ENCODE measurements around the gene LYZL1. TPM values are rescaled to one million over a fixed set of nuclear protein-coding genes. Genes with fewer than 3 reads are reported as not detected.

Gene LYZL1
- total and polyA plus RNA-seq, 2 experiments from 2014 or later: not detected

DNA sequence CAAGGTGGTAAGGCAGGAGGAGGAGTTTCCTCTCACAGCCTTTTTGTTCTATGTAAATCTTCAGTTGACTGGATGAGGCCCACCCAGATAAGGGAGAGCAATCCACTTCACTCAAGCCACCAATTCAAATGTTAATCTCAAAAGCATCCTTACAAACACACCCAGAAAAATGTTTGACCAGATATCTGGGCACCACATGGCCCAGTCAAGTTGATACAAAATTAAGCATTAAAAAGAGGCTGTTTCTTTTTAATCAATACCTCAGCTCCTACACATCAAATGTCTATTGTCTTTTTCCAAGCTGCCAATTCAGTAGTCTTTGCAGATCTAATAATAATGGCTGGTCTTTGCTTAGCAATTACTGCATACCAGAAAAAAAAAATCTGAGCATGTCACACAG is 18.0 kb upstream of the LYZL1 start:
- H2AFZ ChIP-seq: no peak overlapping the region
- H3K4me1 ChIP-seq (ENCODE audit: insufficient read depth): no peaks in the 10 kb centered on the region
- no peaks in the 10 kb centered on the region for H3F3A ChIP-seq (ENCODE audit: insufficient read depth)
- no peak overlapping the region for H3K4me3 ChIP-seq
- no peaks in the 10 kb centered on the region; the same call in 1 of the 2 replicates for H3K27me3 ChIP-seq (replicated peaks; ENCODE audit: insufficient read depth)
- TF ChIP-seq EZH2phosphoT487 (IDR thresholded peaks at IDR 0.05; ENCODE audit: insufficient read depth, low read depth) (no peak), EZH2 (IDR thresholded peaks at IDR 0.05; ENCODE audit: insufficient read depth, poor library complexity, severe bottlenecking) (no peak)
- H3K27ac ChIP-seq: no peak overlapping the region
- in situ Hi-C loops (cut with MboI): no loop called here
- no peak overlapping the region for H3K4me2 ChIP-seq (ENCODE audit: unreplicated experiment)
- H4K20me1 ChIP-seq (ENCODE audit: insufficient read depth): no peaks in the 10 kb centered on the region
- no peaks in the 10 kb centered on the region for H3K9me2 ChIP-seq (ENCODE audit: insufficient read depth)
- no peak for DNase-seq
- no peaks in the 10 kb centered on the region for H3K36me3 ChIP-seq (ENCODE audit: low read depth)
- H3K79me2 ChIP-seq (ENCODE audit: insufficient read depth): no peaks in the 10 kb centered on the region
- no peaks in the 10 kb centered on the region for H3K9me3 ChIP-seq (ENCODE audit: low read depth)
- H3K9ac ChIP-seq: no peak overlapping the region

DNA sequence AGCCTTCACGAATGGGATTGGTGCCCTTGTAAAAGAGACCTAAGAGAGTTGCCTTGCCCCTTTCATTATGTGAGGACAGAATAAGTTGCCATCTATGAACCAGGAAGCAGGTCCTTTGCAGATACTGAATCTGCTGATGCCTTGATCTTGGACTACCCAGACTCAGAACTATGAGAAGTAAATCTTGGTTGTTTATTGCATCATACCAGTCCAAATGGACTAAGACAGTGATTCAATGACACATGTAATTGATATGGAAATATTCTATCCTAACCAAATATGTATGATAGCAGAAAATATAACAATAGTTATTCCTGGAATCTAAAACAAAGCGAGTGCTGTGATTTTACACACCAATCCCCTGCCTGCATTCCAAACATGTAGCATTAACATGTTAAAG is 17.0 kb upstream of the LYZL1 start:
- Histone ChIP-seq H3F3A (ENCODE audit: insufficient read depth) (no peaks in the 10 kb centered on the region), H3K9me2 (ENCODE audit: insufficient read depth) (no peaks in the 10 kb centered on the region), H3K36me3 (ENCODE audit: low read depth) (no peaks in the 10 kb centered on the region), H3K4me2 (ENCODE audit: unreplicated experiment) (no peak overlapping the region), H3K79me2 (ENCODE audit: insufficient read depth) (no peaks in the 10 kb centered on the region), H3K4me1 (ENCODE audit: insufficient read depth) (no peaks in the 10 kb centered on the region), H4K20me1 (ENCODE audit: insufficient read depth) (no peaks in the 10 kb centered on the region), H3K27me3 (replicated peaks; ENCODE audit: insufficient read depth) (no peaks in the 10 kb centered on the region; the same call in 1 of the 2 replicates), H3K4me3 (no peak overlapping the region), H3K9ac (no peak overlapping the region), H2AFZ (no peak overlapping the region), H3K9me3 (ENCODE audit: low read depth) (no peaks in the 10 kb centered on the region), H3K27ac (no peak overlapping the region)
- TF ChIP-seq EZH2 (IDR thresholded peaks at IDR 0.05; ENCODE audit: insufficient read depth, poor library complexity, severe bottlenecking): no peak
- TF ChIP-seq EZH2phosphoT487 (IDR thresholded peaks at IDR 0.05; ENCODE audit: insufficient read depth, low read depth): no peak
- 23 to 24% methylated on average over 2 of the region's 2 CpGs for WGBS, 2 experiments (ENCODE audit: low coverage in 1 of 2, low lambda C conversion rate in 2 of 2, missing lambda C conversion rate in 2 of 2)
- in situ Hi-C loops (cut with MboI): no loop called here
- no peak for DNase-seq

DNA sequence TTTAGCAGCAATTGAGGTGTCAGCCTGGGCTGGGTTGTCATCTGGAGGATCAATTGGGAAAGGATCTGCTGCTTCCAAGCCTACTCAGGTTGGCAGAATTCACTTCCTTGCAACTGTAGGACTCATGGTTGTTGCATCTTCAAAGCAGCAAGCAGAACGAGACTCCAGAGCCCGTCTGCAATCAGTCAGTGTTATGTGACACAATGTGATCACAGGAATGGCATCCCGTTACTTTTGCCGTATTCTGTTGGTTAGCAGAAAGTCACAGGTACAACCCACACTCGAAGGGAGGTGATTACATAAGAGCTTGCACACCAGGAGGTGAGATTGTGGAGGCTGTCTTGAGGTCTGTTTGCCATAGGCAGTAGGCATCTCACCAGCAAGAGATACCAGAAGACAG is 15.4 kb upstream of the LYZL1 start:
- Histone ChIP-seq H3K27me3 (replicated peaks; ENCODE audit: insufficient read depth) (peaks cover 6% of the 10 kb centered on the region), H3K4me1 (ENCODE audit: insufficient read depth) (no peaks in the 10 kb centered on the region), H3K9me2 (ENCODE audit: insufficient read depth) (no peaks in the 10 kb centered on the region), H3K9ac (no peak overlapping the region), H4K20me1 (ENCODE audit: insufficient read depth) (no peaks in the 10 kb centered on the region), H3K79me2 (ENCODE audit: insufficient read depth) (no peaks in the 10 kb centered on the region), H3K36me3 (ENCODE audit: low read depth) (no peaks in the 10 kb centered on the region), H3K9me3 (ENCODE audit: low read depth) (no peaks in the 10 kb centered on the region), H3K27ac (no peak overlapping the region), H3F3A (ENCODE audit: insufficient read depth) (no peaks in the 10 kb centered on the region), H3K4me2 (ENCODE audit: unreplicated experiment) (no peak overlapping the region), H2AFZ (no peak overlapping the region), H3K4me3 (no peak overlapping the region)
- no peak for DNase-seq
- in situ Hi-C loops (cut with MboI): no loop called here
- no peak for TF ChIP-seq EZH2phosphoT487 (IDR thresholded peaks at IDR 0.05; ENCODE audit: insufficient read depth, low read depth)
- no peak for TF ChIP-seq EZH2 (IDR thresholded peaks at IDR 0.05; ENCODE audit: insufficient read depth, poor library complexity, severe bottlenecking)
- 27 to 31% methylated on average over 5 of the region's 5 CpGs for WGBS, 2 experiments (ENCODE audit: low coverage in 1 of 2, low lambda C conversion rate in 2 of 2, missing lambda C conversion rate in 2 of 2)

DNA sequence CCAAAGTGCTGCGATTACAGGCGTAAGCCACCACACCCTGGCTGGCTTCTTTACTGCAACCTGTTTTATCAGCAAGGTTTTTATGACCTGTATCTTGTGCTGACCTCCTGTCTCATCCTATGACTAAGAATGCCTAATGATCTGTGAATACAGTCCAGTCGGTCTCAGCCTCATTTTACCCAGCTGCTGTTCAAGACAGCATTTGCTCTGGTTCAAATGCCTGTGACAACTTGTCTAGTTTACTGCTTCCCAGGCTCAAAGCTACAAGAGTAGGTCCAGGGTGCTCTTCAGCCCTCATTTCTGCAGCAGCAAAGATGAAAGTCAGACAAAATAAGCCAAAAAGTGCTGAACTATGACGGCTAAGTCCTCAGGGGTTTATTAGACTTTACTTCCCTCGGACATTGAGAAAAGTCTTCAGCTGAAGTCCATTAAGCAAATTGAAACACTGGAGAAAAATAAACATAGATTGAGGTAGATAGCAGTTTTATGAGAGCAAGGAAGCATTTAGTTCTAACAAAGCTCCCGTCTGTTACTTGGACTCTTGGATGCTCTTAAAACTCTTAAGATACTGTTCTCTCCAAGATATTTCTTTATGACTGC is 12.5 kb upstream of the LYZL1 start:
- Histone ChIP-seq H3K9me3 (ENCODE audit: low read depth) (no peaks in the 10 kb centered on the region), H3K9ac (no peak overlapping the region), H3K4me2 (ENCODE audit: unreplicated experiment) (no peak overlapping the region), H3K4me3 (no peak overlapping the region), H3K79me2 (ENCODE audit: insufficient read depth) (no peaks in the 10 kb centered on the region), H3K36me3 (ENCODE audit: low read depth) (no peaks in the 10 kb centered on the region), H3F3A (ENCODE audit: insufficient read depth) (no peaks in the 10 kb centered on the region), H4K20me1 (ENCODE audit: insufficient read depth) (no peaks in the 10 kb centered on the region), H3K4me1 (ENCODE audit: insufficient read depth) (no peaks in the 10 kb centered on the region), H3K9me2 (ENCODE audit: insufficient read depth) (no peaks in the 10 kb centered on the region), H2AFZ (no peak overlapping the region), H3K27ac (no peak overlapping the region), H3K27me3 (replicated peaks; ENCODE audit: insufficient read depth) (peaks cover 20% of the 10 kb centered on the region)
- DNase-seq: no peak
- in situ Hi-C loops (cut with MboI): no loop called here
- TF ChIP-seq EZH2 (IDR thresholded peaks at IDR 0.05; ENCODE audit: insufficient read depth, poor library complexity, severe bottlenecking) (no peak), EZH2phosphoT487 (IDR thresholded peaks at IDR 0.05; ENCODE audit: insufficient read depth, low read depth) (no peak)
- WGBS, 2 experiments (ENCODE audit: low coverage in 1 of 2, low lambda C conversion rate in 2 of 2, missing lambda C conversion rate in 2 of 2): 39 to 44% methylated on average over 6 of the region's 6 CpGs

DNA sequence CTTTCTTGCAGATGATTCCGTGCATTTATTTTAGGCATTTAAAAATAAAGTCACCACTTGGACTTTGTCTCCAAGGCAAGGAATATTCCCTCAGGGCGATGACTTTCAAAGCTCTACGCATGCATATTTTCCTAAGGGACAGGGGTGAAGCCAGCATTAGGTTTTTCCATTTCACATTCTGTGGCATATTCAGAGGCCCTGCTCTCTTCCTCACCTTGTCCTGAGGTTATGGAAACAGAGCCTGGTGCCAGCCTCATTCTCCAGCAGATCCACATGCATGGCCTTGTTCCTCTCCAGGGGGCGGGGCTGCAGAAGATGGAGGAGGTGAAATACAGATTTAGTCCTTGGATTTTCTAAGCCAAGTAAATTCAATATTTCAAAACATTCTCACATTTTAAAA is 11.6 kb upstream of the LYZL1 start:
- WGBS, 2 experiments (ENCODE audit: low coverage in 1 of 2, low lambda C conversion rate in 2 of 2, missing lambda C conversion rate in 2 of 2): 48 to 58% methylated on average over 4 of the region's 4 CpGs
- Histone ChIP-seq H4K20me1 (ENCODE audit: insufficient read depth) (no peaks in the 10 kb centered on the region), H3K4me2 (ENCODE audit: unreplicated experiment) (no peak overlapping the region), H3F3A (ENCODE audit: insufficient read depth) (no peaks in the 10 kb centered on the region), H3K27ac (no peak overlapping the region), H3K4me3 (no peak overlapping the region), H3K79me2 (ENCODE audit: insufficient read depth) (no peaks in the 10 kb centered on the region), H3K27me3 (replicated peaks; ENCODE audit: insufficient read depth) (peaks cover 20% of the 10 kb centered on the region), H2AFZ (no peak overlapping the region), H3K9me2 (ENCODE audit: insufficient read depth) (no peaks in the 10 kb centered on the region), H3K9ac (no peak overlapping the region), H3K4me1 (ENCODE audit: insufficient read depth) (no peaks in the 10 kb centered on the region), H3K9me3 (ENCODE audit: low read depth) (no peaks in the 10 kb centered on the region), H3K36me3 (ENCODE audit: low read depth) (no peaks in the 10 kb centered on the region)
- TF ChIP-seq EZH2 (IDR thresholded peaks at IDR 0.05; ENCODE audit: insufficient read depth, poor library complexity, severe bottlenecking): no peak
- TF ChIP-seq EZH2phosphoT487 (IDR thresholded peaks at IDR 0.05; ENCODE audit: insufficient read depth, low read depth): no peak
- in situ Hi-C loops (cut with MboI): no loop called here
- DNase-seq: no peak
